SJSA1 (cell line): Measurements from ENCODE around the gene CRACR2A. TPM values are rescaled to one million over a fixed set of nuclear protein-coding genes. Genes with fewer than 3 reads are reported as not detected.
A peak's percentile ranks its signal among the peaks of the same experiment; 100 is the strongest.

Experiments
- DNase-seq, 2 experiments: peaks; one replicate each; pipeline ENCODE4 v3.0.0-alpha.2; 2015 to 2020; ENCODE audit warnings: low spot score in 2 of 2, low read depth in 1 of 2
- H3K27ac ChIP-seq: fragments of 250-450 bp; sonication (Bioruptor Pico); 2 replicates; pipeline ENCODE4 v1.5.1; 2020; ENCODE audit warnings: mild to moderate bottlenecking, moderate library complexity
- H3K27me3 ChIP-seq: fragments of 250-450 bp; sonication (Bioruptor Pico); replicated peaks from 2 replicates; pipeline ENCODE4 v1.5.1; 2020; ENCODE audit warnings: mild to moderate bottlenecking, moderate library complexity
- H3K36me3 ChIP-seq: fragments of 250-450 bp; sonication (Bioruptor Pico); 2 replicates; pipeline ENCODE4 v1.5.1; 2020; ENCODE audit warnings: mild to moderate bottlenecking
- H3K4me1 ChIP-seq: fragments of 250-450 bp; sonication (Bioruptor Pico); replicated peaks from 2 replicates; pipeline ENCODE4 v1.6.1; 2021; ENCODE audit warnings: mild to moderate bottlenecking
- H3K4me3 ChIP-seq: fragments of 250-450 bp; sonication (Bioruptor Pico); 2 replicates; pipeline ENCODE4 v1.5.1; 2020; ENCODE audit warnings: mild to moderate bottlenecking
- H3K9me3 ChIP-seq: fragments of 250-450 bp; sonication (Bioruptor Pico); replicated peaks from 2 replicates; pipeline ENCODE4 v1.5.1; 2020; ENCODE audit warnings: mild to moderate bottlenecking
- total RNA-seq: library from RNA; depleted of rRNA; stranded (reverse); fragments of >200 nt; shearing (Covaris generic); gene quantifications from 2 replicates; pipeline ENCODE4 v1.2.3, GENCODE V29; 2014

Gene CRACR2A
- total RNA-seq, 1 experiment from 2014 or later = 1.1 TPM

DNA sequence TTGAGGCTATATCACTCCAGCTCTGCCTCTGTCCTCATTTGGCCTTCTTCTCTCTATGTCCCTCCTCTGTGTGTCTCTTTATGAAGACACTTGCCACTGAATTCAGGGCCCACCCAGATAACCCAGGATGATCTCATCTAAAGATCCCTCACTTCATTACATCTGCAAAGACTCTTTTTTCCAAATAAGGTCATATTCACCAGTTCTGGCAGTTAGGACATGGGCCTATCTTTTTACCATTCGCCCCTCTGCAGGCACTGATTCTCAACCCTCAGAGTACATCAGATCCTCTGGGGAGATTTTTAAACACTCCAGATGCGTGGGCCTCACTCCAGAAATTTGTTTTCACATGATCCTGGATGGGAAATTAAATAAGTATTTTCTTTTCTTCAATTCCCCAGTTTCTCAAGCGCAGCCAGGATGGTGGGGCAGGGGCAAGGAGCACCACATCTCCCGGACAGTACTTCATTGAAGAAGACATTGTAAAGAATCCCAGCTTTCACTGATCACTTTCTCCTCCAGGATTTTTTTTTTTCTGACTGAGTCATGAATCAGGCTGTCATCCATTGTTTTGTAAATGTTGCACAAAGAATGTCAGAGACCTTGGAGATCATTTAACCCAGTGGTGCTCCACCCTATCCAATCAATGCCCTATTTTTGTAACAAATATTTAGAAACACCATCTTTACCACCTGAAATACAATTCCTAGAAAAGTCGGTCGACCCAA lies 27.4 kb downstream of the CRACR2A start:
- Histone ChIP-seq H3K36me3 (no peaks in the 10 kb centered on the region), H3K27me3 (peaks cover 4% of the 10 kb centered on the region; the same call in 1 of the 2 replicates), H3K9me3 (no peaks in the 10 kb centered on the region), H3K4me3 (no peak overlapping the region), H3K27ac (no peak overlapping the region), H3K4me1 (no peaks in the 10 kb centered on the region)
- DNase-seq = no peak

DNA sequence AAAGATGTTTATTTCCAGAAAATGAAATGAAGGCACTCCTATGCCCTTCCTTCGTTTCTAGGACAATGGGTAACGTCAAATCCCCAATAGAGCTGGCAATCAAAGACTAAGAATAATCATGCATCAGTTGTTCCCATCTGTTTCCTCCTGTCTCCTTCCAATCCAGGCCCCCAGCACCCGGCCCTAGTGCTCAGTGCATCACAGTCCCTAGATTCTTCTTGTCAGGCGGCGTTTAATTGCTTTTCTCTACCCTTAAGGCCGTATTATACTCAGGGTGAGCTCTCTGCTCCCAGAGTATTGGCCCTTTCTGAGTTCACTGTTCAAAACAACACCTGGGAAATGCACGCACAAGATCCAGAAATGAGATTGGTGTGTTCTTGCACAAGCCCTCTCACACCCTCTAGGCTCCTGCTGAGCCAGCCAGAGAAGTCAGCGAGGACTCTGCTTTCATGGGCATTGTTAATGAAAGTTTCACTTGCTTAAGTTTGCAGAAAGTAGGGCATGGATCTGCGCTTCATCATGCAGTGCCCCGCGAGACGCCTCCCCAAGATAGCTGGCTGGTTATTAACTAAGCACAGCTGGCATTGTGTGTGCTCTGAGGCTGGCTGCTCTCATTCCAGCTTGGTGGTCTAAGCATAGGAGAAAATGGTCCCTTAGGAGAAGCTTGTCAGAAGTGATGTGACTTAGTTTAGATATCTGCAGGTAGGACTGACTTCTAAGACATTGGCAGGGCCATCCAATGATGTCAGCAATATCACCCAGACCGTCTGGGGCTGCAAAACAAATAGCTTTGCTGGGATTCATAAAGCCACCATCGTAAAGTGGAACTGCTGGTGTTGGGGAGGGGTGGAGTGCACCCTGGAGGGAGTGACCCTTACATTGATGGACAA lies 28.7 kb downstream of the CRACR2A start:
- H3K4me3 ChIP-seq = no peak overlapping the region
- H3K27me3 ChIP-seq = peaks cover 4% of the 10 kb centered on the region; the same call in 1 of the 2 replicates
- H3K36me3 ChIP-seq = no peaks in the 10 kb centered on the region
- H3K4me1 ChIP-seq = no peaks in the 10 kb centered on the region
- H3K9me3 ChIP-seq = no peaks in the 10 kb centered on the region
- DNase-seq = no peak
- no peak overlapping the region for H3K27ac ChIP-seq

DNA sequence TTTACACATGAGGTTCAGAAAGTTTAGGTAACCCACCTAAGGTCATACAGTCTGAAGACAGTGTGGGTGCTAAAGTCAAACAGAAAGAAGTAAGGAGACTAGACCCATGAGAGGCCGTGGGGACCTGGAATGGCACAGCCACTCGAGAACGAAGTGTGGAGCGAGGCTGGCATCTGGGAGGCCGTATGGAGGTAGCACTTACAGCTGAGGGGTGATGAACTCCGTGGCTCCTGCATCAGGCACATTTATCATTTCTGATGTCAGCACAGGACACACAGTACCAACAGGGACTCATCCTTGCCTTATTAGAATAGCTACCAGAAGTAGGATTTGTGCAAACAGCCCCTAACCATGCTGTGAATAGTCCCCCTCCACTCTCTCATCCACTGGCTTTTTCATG lies 30.5 kb downstream of the CRACR2A start:
- no peak overlapping the region for H3K4me3 ChIP-seq
- H3K27me3 ChIP-seq = 0 out of 2 replicates have a peak, but pooled peaks cover 2% of the 10 kb centered on the region
- no peak for DNase-seq
- no peak overlapping the region for H3K27ac ChIP-seq
- no peaks in the 10 kb centered on the region for H3K36me3 ChIP-seq
- H3K4me1 ChIP-seq = no peaks in the 10 kb centered on the region
- no peaks in the 10 kb centered on the region for H3K9me3 ChIP-seq

DNA sequence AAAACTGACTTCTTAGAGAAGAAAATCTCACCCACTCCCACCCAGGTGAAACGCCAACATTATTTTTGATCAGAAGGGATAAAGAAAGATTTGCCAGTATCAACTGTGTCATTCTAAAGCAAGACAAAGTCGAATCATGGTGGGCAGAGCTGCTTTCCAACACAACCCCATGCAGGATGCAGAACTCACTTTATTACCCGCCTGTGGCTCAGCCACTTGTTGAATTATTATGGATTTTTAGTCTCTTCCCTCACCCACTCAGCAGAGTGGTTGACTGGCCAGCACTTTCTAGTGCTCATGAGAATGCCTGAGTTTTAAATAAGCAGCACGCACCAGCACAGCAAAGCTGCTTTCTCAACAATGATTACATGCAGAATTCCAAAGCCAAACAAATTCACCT lies 32.1 kb downstream of the CRACR2A start:
- Histone ChIP-seq H3K36me3 (no peaks in the 10 kb centered on the region), H3K9me3 (no peaks in the 10 kb centered on the region), H3K4me3 (no peak overlapping the region), H3K27ac (no peak overlapping the region), H3K27me3 (no peaks in the 10 kb centered on the region), H3K4me1 (no peaks in the 10 kb centered on the region)
- no peak for DNase-seq

DNA sequence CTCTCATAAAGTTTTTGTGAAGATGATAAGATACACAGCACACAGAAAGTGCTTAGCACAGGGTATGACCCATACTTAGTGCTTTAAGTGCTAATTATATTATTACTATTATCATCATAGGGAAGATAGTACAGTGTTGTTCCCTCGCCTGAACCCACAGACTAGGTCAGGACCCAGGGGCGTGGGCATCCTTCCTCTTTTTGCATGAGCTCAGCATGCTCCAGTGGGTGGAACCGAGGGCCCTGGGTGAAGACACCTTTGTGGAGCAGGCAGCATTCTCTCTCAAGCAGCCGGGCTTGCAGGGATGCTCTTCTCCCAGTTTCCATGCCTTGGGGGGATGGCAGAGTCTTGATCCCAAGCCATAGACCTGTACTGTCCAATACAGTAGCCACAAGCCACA lies 34.8 kb downstream of the CRACR2A start:
- no peaks in the 10 kb centered on the region for H3K27me3 ChIP-seq
- no peaks in the 10 kb centered on the region for H3K36me3 ChIP-seq
- H3K9me3 ChIP-seq = no peaks in the 10 kb centered on the region
- no peak overlapping the region for H3K4me3 ChIP-seq
- no peak overlapping the region for H3K27ac ChIP-seq
- DNase-seq = no peak
- H3K4me1 ChIP-seq = no peaks in the 10 kb centered on the region

DNA sequence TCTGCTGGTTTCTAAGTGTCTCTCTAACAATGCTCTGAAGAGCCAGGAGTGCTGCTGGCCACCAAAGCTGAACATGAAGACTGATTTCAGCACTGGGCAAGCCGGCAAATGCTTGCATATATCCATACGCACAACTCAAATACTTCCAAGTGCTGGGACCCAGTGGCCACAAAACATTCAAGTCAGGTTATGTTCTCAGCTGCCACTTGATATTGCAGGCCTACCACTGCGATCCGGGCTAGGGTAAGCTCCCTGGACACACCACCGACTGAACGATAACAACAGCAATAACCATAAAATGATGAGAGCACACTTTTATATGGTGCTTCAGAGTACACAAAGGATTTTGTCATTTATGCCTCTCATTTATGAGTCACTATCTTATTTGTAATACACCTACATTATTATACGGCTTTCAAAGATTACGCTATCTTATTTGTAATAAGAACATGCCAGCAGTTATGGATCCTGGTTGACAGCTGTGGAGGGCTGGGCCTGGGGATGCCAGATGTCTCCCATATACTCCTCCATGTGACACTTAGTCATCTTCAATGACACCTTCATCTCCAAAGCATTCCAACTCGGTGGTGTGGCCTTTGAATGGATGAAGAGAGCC lies 35.5 kb downstream of the CRACR2A start:
- no peak overlapping the region for H3K27ac ChIP-seq
- no peaks in the 10 kb centered on the region for H3K9me3 ChIP-seq
- DNase-seq = no peak
- H3K36me3 ChIP-seq = no peaks in the 10 kb centered on the region
- no peak overlapping the region for H3K4me3 ChIP-seq
- H3K4me1 ChIP-seq = no peaks in the 10 kb centered on the region
- no peaks in the 10 kb centered on the region for H3K27me3 ChIP-seq

DNA sequence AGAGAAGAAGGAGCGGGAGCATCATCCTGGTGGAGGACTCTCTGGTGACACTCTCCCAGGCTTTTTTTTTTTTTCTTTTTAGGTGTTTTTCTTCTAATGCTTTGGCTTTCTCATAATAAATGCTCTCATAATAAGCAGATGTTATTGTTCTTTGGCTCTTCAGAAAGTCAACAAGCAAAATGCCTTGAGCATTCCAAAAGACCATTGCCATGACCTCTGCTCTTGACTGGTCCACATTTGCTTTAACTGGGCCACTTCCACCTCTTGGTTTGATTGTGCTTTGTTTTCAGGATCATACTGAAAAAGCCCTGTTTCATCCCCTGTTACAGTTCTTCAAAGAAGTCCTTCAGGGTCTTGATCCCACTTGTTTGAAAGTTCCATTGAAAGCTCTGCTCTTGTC lies 36.9 kb downstream of the CRACR2A start:
- Histone ChIP-seq H3K27ac (no peak overlapping the region), H3K9me3 (no peaks in the 10 kb centered on the region), H3K4me1 (no peaks in the 10 kb centered on the region), H3K36me3 (no peaks in the 10 kb centered on the region), H3K4me3 (no peak overlapping the region), H3K27me3 (peaks cover 3% of the 10 kb centered on the region; the same call in 1 of the 2 replicates)
- no peak for DNase-seq

DNA sequence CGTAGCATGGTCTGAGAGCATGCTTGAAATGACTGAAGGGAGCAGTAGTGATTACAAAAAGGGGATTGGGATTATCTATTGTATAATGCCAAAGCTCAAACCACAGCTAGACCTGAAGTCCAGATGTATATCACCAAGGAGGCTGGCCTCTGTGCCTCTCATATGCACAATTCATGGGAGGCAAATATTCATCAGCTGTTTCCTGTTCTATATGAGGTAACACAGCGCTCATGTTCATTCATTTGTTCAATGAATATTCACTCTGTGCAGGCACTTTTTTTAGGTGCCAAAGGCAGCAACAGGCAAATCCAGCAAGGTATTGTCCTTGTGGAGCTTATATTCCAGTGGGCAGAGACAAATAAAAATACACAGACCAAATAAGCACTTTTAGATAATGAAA lies 39.0 kb downstream of the CRACR2A start:
- Histone ChIP-seq H3K27ac (no peak overlapping the region), H3K36me3 (no peaks in the 10 kb centered on the region), H3K4me1 (no peaks in the 10 kb centered on the region), H3K4me3 (no peak overlapping the region), H3K27me3 (peaks cover 3% of the 10 kb centered on the region; the same call in 1 of the 2 replicates), H3K9me3 (no peaks in the 10 kb centered on the region)
- peak in 1 of 2 experiments; percentile 13 for DNase-seq

DNA sequence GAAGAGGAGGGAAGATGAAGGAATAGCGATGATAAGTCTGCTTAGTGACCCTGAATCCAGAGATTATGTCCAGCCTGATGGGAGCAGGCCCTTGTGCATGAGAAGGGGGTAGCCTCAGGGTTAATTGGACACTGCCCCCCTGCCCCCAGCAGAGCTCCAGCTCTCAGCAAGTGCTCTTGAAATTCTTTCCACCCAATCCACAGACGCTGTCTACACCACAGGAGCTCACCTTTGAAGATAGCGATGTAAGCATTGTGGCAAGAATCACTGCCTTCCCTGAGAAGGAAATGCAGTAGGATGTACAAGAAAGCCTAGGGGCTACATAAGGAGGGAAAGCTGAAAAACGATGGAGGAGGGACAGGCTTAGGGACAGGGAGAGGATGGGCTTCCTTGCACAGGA lies 39.4 kb downstream of the CRACR2A start:
- Histone ChIP-seq H3K27ac (no peak overlapping the region), H3K4me3 (no peak overlapping the region)
- peak in 1 of 2 experiments; percentile 3 for DNase-seq

DNA sequence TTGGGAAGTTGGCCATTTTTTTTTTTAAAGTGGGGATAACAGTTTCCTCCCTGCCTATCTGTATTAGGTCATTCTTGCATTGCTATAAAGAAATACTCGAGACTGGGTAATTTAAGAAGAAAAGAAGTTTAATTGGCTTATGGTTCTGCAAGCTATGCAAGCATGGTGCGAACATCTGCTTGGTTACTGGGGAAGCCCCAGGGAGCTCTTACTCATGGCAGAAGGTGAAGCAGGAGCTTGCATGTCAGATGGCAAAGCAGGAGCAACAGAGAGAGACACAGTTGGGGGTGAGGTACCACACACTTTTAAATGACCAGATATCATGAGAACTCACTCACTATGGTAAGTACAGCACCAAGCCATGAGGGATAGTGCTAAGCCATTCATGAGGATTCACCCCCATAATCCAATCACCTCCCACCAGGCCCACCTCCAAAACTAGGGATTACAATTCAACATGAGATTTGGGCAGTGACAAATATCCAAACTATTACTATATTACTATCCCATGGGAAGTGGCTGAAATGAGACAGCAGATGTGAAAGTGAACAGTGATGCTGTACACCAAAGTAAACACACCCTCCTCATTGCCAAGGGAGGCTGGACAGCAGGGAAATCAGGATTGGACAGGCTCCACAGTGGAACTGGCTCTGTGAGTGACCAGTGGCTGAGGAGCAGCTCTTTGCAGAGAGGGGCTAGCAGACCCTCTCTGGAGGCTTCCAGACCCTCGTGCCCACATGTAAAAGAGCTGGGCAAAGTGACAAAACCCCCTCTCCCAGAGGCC lies 40.5 kb downstream of the CRACR2A start:
- Histone ChIP-seq H3K9me3 (no peaks in the 10 kb centered on the region), H3K4me3 (no peak overlapping the region), H3K4me1 (no peaks in the 10 kb centered on the region), H3K27ac (no peak overlapping the region), H3K27me3 (peaks cover 3% of the 10 kb centered on the region; the same call in 1 of the 2 replicates), H3K36me3 (no peaks in the 10 kb centered on the region)
- no peak for DNase-seq

More for the DNA sequence above, 39.4 kb downstream of the CRACR2A start:
- Histone ChIP-seq H3K4me1 (no peaks in the 10 kb centered on the region), H3K9me3 (no peaks in the 10 kb centered on the region), H3K36me3 (no peaks in the 10 kb centered on the region), H3K27me3 (peaks cover 3% of the 10 kb centered on the region; the same call in 1 of the 2 replicates)

DNA sequence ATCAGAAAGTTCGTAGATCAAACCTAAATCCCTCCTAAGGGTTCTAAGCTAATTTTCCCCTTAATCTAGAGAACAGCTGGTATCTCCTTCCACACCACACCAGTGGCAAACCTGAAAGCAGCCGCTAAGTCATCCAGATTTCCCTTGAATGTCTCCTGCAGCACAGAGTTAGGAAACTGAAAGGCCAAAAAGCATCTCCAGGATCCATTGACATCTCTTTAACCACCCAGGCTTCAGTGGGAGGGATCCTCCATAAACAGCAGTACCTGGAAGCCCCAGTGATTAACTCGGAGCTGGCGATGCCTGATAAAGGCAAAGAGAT lies 47.6 kb downstream of the CRACR2A start:
- Histone ChIP-seq H3K27ac (no peak overlapping the region), H3K9me3 (no peaks in the 10 kb centered on the region), H3K4me3 (no peak overlapping the region), H3K27me3 (no peaks in the 10 kb centered on the region), H3K4me1 (no peaks in the 10 kb centered on the region), H3K36me3 (no peaks in the 10 kb centered on the region)
- no peak for DNase-seq

DNA sequence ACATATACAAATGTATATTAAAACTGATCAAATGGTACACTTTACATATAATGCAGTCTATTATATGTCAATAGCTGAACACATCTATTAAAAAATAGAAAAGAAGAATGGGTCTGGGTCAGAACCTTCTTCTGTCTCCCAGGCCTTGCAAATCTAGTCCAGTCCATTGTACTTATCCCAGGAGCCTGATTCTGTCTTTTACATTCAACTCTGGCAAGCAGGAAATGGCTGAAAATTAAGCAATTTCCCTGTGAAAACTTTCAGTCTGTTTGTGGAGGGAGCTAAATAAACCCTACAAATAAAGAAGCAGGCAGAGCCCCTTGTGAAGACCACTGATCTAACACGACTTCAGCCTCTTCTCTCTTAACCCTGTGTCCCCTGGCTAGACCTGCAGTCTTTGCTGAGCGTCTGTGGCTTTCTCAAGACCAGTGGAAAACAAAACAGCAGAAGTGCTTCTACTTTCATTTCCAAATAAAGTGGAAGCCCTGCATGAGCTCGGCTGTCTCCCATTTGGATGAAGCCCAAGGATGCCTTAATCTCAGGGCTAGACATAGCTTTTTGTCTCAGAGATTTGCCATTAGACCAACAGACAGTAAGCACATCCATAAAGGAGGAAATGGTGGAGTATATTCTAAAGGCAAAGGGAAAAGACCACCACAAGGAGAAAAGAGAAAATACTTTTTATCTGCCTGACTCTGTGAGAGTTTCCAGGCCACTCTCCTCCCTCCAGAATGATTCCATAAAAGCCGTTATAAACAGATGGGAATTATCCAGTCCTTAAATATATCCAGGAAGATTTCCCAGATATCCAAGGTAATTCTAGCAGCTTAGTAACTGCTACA lies 48.2 kb downstream of the CRACR2A start:
- no peak overlapping the region for H3K27ac ChIP-seq
- H3K9me3 ChIP-seq = no peaks in the 10 kb centered on the region
- no peaks in the 10 kb centered on the region for H3K36me3 ChIP-seq
- no peaks in the 10 kb centered on the region for H3K4me1 ChIP-seq
- no peak for DNase-seq
- H3K4me3 ChIP-seq = no peak overlapping the region
- no peaks in the 10 kb centered on the region for H3K27me3 ChIP-seq

DNA sequence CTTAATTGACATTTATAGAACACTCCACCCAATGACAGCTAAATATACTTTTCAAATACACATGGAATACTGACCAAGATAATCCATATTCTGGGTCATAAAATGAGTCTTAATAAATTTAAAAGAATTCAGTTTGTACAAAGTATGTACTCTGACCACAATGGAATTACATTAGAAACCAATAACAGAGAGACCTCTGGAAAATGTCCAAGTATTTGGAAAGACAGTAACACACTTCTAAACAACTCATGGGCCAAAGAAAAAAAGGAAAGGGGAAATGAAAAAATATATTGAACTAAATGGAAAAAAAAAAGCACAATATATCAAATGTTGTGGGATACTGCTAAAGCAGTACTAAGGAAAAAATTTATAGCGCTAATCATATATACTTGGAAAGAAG lies 52.0 kb downstream of the CRACR2A start:
- Histone ChIP-seq H3K9me3 (no peaks in the 10 kb centered on the region), H3K4me1 (peaks cover 5% of the 10 kb centered on the region; the same call in 1 of the 2 replicates), H3K27me3 (no peaks in the 10 kb centered on the region), H3K4me3 (no peak overlapping the region), H3K36me3 (no peaks in the 10 kb centered on the region), H3K27ac (no peak overlapping the region)
- no peak for DNase-seq
